HEK293 (cell line): ENCODE data around the gene STAMBPL1.

Source experiments
- CTCF ChIA-PET: fragments of 350-600 bp; formaldehyde crosslinking; extraction: SDS; loops from one replicate; lab custom pipeline; 2021; ENCODE audit warnings: antibody characterized with exemption; lab: Yijun Ruan, JAX
- POLR2A ChIA-PET: fragments of 300-600 bp; formaldehyde crosslinking; extraction: SDS; loops from one replicate; lab custom pipeline; 2020; ENCODE audit warnings: antibody characterized with exemption, inconsistent platforms; lab: Yijun Ruan, JAX
- H3K27ac ChIP-seq: fragments of 200-500 bp; sonication (Bioruptor generic); 2 replicates; pipeline ENCODE4 v1.5.1; 2014; ENCODE audit warnings: low read depth, low read length, control low read depth, inconsistent platforms; ENCODE audit errors: extremely low read depth
- H3K36me3 ChIP-seq, 2 experiments: fragments of 200-500 bp in 1 of 2; sonication (Bioruptor generic) in 1 of 2; 1 replicate in 1 of 2; 2 replicates in 1 of 2; pipeline ENCODE4 v1.5.1; 2014 to 2017; ENCODE audit warnings: inconsistent platforms in 2 of 2, low read length in 2 of 2; ENCODE audit not compliant: control insufficient read depth in 2 of 2, insufficient read depth in 1 of 2
- H3K4me1 ChIP-seq: fragments of 200-500 bp; sonication (Bioruptor generic); 2 replicates; pipeline ENCODE4 v1.5.1; 2014; ENCODE audit warnings: mild to moderate bottlenecking, low read length, inconsistent platforms; ENCODE audit not compliant: control insufficient read depth, insufficient read depth
- H3K4me3 ChIP-seq: 2 replicates; pipeline ENCODE4 v1.5.1; 2011; ENCODE audit warnings: low read depth, mild to moderate bottlenecking, control low read depth, low read length, moderate library complexity
- H3K9me3 ChIP-seq: fragments of 200-500 bp; sonication (Bioruptor generic); 2 replicates; pipeline ENCODE4 v1.5.1; 2014; ENCODE audit warnings: low read depth, low read length, inconsistent platforms; ENCODE audit not compliant: control insufficient read depth, insufficient read depth
- PRDM10 ChIP-seq: fragments of 450-650 bp; formaldehyde crosslinking; IDR thresholded peaks from 2 replicates; pipeline ENCODE4 v1.5.1; 2016; ENCODE audit warnings: missing biosample characterization, missing genetic modification characterization
- RBAK ChIP-seq: fragments of 450-650 bp; formaldehyde crosslinking; IDR thresholded peaks from 2 replicates; pipeline ENCODE4 v1.5.1; 2016; ENCODE audit warnings: missing biosample characterization, missing genetic modification characterization
- SP3 ChIP-seq: fragments of 450-650 bp; formaldehyde crosslinking; IDR thresholded peaks from 2 replicates; pipeline ENCODE4 v1.5.1; 2016; ENCODE audit warnings: missing biosample characterization, missing genetic modification characterization
- TRIM28 ChIP-seq: IDR thresholded peaks from 2 replicates; pipeline ENCODE4 v1.6.1; 2011; ENCODE audit warnings: low read length, control low read depth, borderline replicate concordance
- ZBTB10 ChIP-seq: fragments of 450-650 bp; formaldehyde crosslinking; IDR thresholded peaks from 2 replicates; pipeline ENCODE4 v1.5.1; 2016; ENCODE audit warnings: missing biosample characterization, missing genetic modification characterization
- ZBTB26 ChIP-seq: fragments of 450-650 bp; formaldehyde crosslinking; optimal IDR thresholded peaks from 2 replicates; pipeline ENCODE3; 2016; ENCODE audit warnings: missing biosample characterization, mild to moderate bottlenecking, missing genetic modification characterization
- ZBTB7A ChIP-seq: fragments of 450-650 bp; formaldehyde crosslinking; IDR thresholded peaks from 2 replicates; pipeline ENCODE4 v1.5.1; 2016; ENCODE audit warnings: low read depth, missing biosample characterization, missing genetic modification characterization
- ZBTB8A ChIP-seq: fragments of 450-650 bp; formaldehyde crosslinking; IDR thresholded peaks from 2 replicates; pipeline ENCODE4 v1.5.1; 2016; ENCODE audit warnings: missing biosample characterization, missing genetic modification characterization
- ZFP37 ChIP-seq: fragments of 450-650 bp; formaldehyde crosslinking; IDR thresholded peaks from 2 replicates; pipeline ENCODE4 v1.5.1; 2016; ENCODE audit warnings: missing biosample characterization, missing genetic modification characterization
- ZNF10 ChIP-seq: fragments of 450-650 bp; formaldehyde crosslinking; IDR thresholded peaks from 2 replicates; pipeline ENCODE4 v1.5.1; 2017; ENCODE audit warnings: missing biosample characterization, missing genetic modification characterization
- ZNF121 ChIP-seq: fragments of 450-650 bp; formaldehyde crosslinking; IDR thresholded peaks from 2 replicates; pipeline ENCODE4 v1.5.1; 2016; ENCODE audit warnings: missing biosample characterization, missing genetic modification characterization
- ZNF146 ChIP-seq: fragments of 450-650 bp; formaldehyde crosslinking; IDR thresholded peaks from 2 replicates; pipeline ENCODE4 v1.5.1; 2016; ENCODE audit warnings: missing biosample characterization, missing genetic modification characterization
- ZNF280D ChIP-seq: fragments of 450-650 bp; formaldehyde crosslinking; IDR thresholded peaks from 2 replicates; pipeline ENCODE4 v1.5.1; 2016; ENCODE audit warnings: missing biosample characterization, missing genetic modification characterization
- ZNF341 ChIP-seq: fragments of 450-650 bp; formaldehyde crosslinking; IDR thresholded peaks from 2 replicates; pipeline ENCODE4; 2016; ENCODE audit warnings: low read depth, missing biosample characterization, missing genetic modification characterization
- ZNF391 ChIP-seq: fragments of 450-650 bp; formaldehyde crosslinking; IDR thresholded peaks from 2 replicates; pipeline ENCODE4 v1.5.1; 2016; ENCODE audit warnings: low read depth, missing biosample characterization, missing genetic modification characterization, borderline replicate concordance
- ZNF394 ChIP-seq: fragments of 450-650 bp; formaldehyde crosslinking; IDR thresholded peaks from 2 replicates; pipeline ENCODE4 v1.5.1; 2016; ENCODE audit warnings: missing biosample characterization, missing genetic modification characterization, mild to moderate bottlenecking, moderate library complexity, borderline replicate concordance
- ZNF433 ChIP-seq: fragments of 450-650 bp; formaldehyde crosslinking; IDR thresholded peaks from 2 replicates; pipeline ENCODE4 v1.5.1; 2016; ENCODE audit warnings: missing biosample characterization, missing genetic modification characterization, low read depth
- ZNF544 ChIP-seq: fragments of 450-650 bp; formaldehyde crosslinking; IDR thresholded peaks from 2 replicates; pipeline ENCODE4 v1.5.0; 2017; ENCODE audit warnings: missing biosample characterization, missing genetic modification characterization
- ZNF747 ChIP-seq: fragments of 450-650 bp; formaldehyde crosslinking; IDR thresholded peaks from 2 replicates; pipeline ENCODE4 v1.5.1; 2016; ENCODE audit warnings: missing biosample characterization, missing genetic modification characterization
- ZNF843 ChIP-seq: fragments of 450-650 bp; formaldehyde crosslinking; IDR thresholded peaks from 2 replicates; pipeline ENCODE4 v1.5.1; 2016; ENCODE audit warnings: missing biosample characterization, missing genetic modification characterization
- ZSCAN4 ChIP-seq: fragments of 450-650 bp; formaldehyde crosslinking; IDR thresholded peaks from 2 replicates; pipeline ENCODE4 v1.5.1; 2017; ENCODE audit warnings: missing biosample characterization, missing genetic modification characterization
- ZSCAN5A ChIP-seq: fragments of 450-650 bp; formaldehyde crosslinking; IDR thresholded peaks from 2 replicates; pipeline ENCODE4 v1.5.1; 2016; ENCODE audit warnings: missing biosample characterization, missing genetic modification characterization
- ZXDB ChIP-seq: fragments of 450-650 bp; formaldehyde crosslinking; IDR thresholded peaks from 2 replicates; pipeline ENCODE4 v1.5.1; 2016; ENCODE audit warnings: missing biosample characterization, missing genetic modification characterization

Gene STAMBPL1

GRCh38 chr10:88880282-88881076, 434 bp downstream of the STAMBPL1 start:
- ChIA-PET CTCF (interaction anchor here (0.8 to 1.7 kb wide), 2 partner anchors 41 to 44 kb away, joined by 3 to 11 read pairs; no protein-coding TSS in a partner anchor), POLR2A (interaction anchor here (0.8 to 1.9 kb wide), 7 partner anchors 13 to 113 kb away, joined by 3 to 11 read pairs (median 4); partner anchors contain the start of gene FAS)
- Histone ChIP-seq H3K4me1 (peaks cover 29% of the 10 kb centered on the region), H3K4me3 (peak overlapping the region; percentile 66), H3K36me3 (no peaks in the 10 kb centered on the region), H3K27ac (peak overlapping the region; percentile 94), H3K9me3 (no peaks in the 10 kb centered on the region)
- peak; percentile 65 for TF ChIP-seq ZNF843 (tag by site-specific recombination)
- no peak for TF ChIP-seq ZNF433
- TF ChIP-seq SP3 (tag by site-specific recombination), result 0 out of 2 replicates have a peak, but pooled peaks have one; percentile 34
- TF ChIP-seq ZNF280D, result peak; percentile 28; the same call in 1 of the 2 replicates
- TF ChIP-seq ZSCAN5A (tag by site-specific recombination), result peak; percentile 76
- TF ChIP-seq ZBTB10 (tag by site-specific recombination), result peak; percentile 65; the same call in 1 of the 2 replicates
- no peak for TF ChIP-seq ZNF121 (tag by site-specific recombination)
- TF ChIP-seq ZNF544, result no peak
- TF ChIP-seq ZNF394 (tag by site-specific recombination), result peak; percentile 66; the same call in 1 of the 2 replicates
- TF ChIP-seq ZNF146 (tag by site-specific recombination), result 0 out of 2 replicates have a peak, but pooled peaks have one; percentile 2
- peak; percentile 100 for TF ChIP-seq ZBTB26
- peak; percentile 89 for TF ChIP-seq ZFP37 (tag by site-specific recombination)
- peak; percentile 94 for TF ChIP-seq ZXDB (tag by site-specific recombination)
- peak; percentile 93 for TF ChIP-seq ZNF341 (tag by site-specific recombination)
- TF ChIP-seq ZSCAN4 (tag by site-specific recombination), result peak; percentile 43
- TF ChIP-seq RBAK (tag by site-specific recombination), result no peak
- 0 out of 2 replicates have a peak, but pooled peaks have one; percentile 32 for TF ChIP-seq ZBTB7A (tag by site-specific recombination)
- peak; percentile 99 for TF ChIP-seq PRDM10 (tag by site-specific recombination)
- TF ChIP-seq TRIM28, result peak; percentile 62
- peak; percentile 78; the same call in 1 of the 2 replicates for TF ChIP-seq ZNF10 (tag by site-specific recombination)
- TF ChIP-seq ZBTB8A (tag by site-specific recombination), result peak; percentile 77
- TF ChIP-seq ZNF747 (tag by site-specific recombination), result no peak
- TF ChIP-seq ZNF391 (tag by site-specific recombination), result 0 out of 2 replicates have a peak, but pooled peaks have one; percentile 36
